H9 (cell line): Measurements from ENCODE around the gene GUCY2D. TPM values are rescaled to one million over a fixed set of nuclear protein-coding genes. Genes with fewer than 3 reads are reported as not detected.

Experiments used
- DNase-seq: peaks from one replicate; pipeline ENCODE4 v3.0.0-alpha.2; 2017
- H2AFZ ChIP-seq: one replicate; pipeline ENCODE4 v1.6.1; 2013; ENCODE audit warnings: mild to moderate bottlenecking, low read length, control low read depth, moderate library complexity
- H2AK5ac ChIP-seq: 2 replicates; pipeline ENCODE4 v1.6.1; 2013; ENCODE audit warnings: low read length, control low read depth, mixed read lengths; ENCODE audit not compliant: insufficient read length
- H2BK120ac ChIP-seq: one replicate; pipeline ENCODE4 v1.6.1; 2013; ENCODE audit warnings: low read depth, mild to moderate bottlenecking, low read length, control low read depth, inconsistent platforms; ENCODE audit not compliant: poor library complexity, severe bottlenecking
- H2BK12ac ChIP-seq: 2 replicates; pipeline ENCODE4 v1.6.1; 2013; ENCODE audit warnings: low read length, control low read depth, mixed read lengths, low read depth; ENCODE audit not compliant: insufficient read length
- H2BK15ac ChIP-seq: 2 replicates; pipeline ENCODE4 v1.6.1; 2013; ENCODE audit warnings: low read depth, low read length, control low read depth
- H2BK20ac ChIP-seq: one replicate; pipeline ENCODE4 v1.6.1; 2013; ENCODE audit warnings: low read depth, mild to moderate bottlenecking, low read length, control low read depth, inconsistent platforms; ENCODE audit not compliant: poor library complexity, severe bottlenecking
- H2BK5ac ChIP-seq: 2 replicates; pipeline ENCODE4 v1.6.1; 2013; ENCODE audit warnings: low read length, control low read depth, mixed read lengths; ENCODE audit not compliant: insufficient read length
- H3K14ac ChIP-seq: 2 replicates; pipeline ENCODE4 v1.6.1; 2013; ENCODE audit warnings: low read length, control low read depth; ENCODE audit not compliant: insufficient read depth
- H3K18ac ChIP-seq: 2 replicates; pipeline ENCODE4 v1.6.1; 2013; ENCODE audit warnings: low read depth, mild to moderate bottlenecking, mixed read lengths, low read length, control low read depth; ENCODE audit not compliant: insufficient read length
- H3K23ac ChIP-seq: 2 replicates; pipeline ENCODE4 v1.6.1; 2013; ENCODE audit warnings: low read length, control low read depth, mixed read lengths, low read depth; ENCODE audit not compliant: insufficient read length
- H3K23me2 ChIP-seq: 2 replicates; pipeline ENCODE4 v1.6.1; 2013; ENCODE audit warnings: low read depth, mild to moderate bottlenecking, mixed read lengths, low read length, control low read depth; ENCODE audit not compliant: insufficient read length, poor library complexity, severe bottlenecking
- H3K27ac ChIP-seq: 2 replicates; pipeline ENCODE4 v1.5.1; 2013; ENCODE audit warnings: low read length, control low read depth, mixed read lengths, low read depth; ENCODE audit not compliant: insufficient read length
- H3K27me3 ChIP-seq: 2 replicates; pipeline ENCODE4 v1.6.1; 2013; ENCODE audit warnings: low read length, control low read depth, inconsistent platforms; ENCODE audit not compliant: insufficient read depth
- H3K4ac ChIP-seq: 2 replicates; pipeline ENCODE4 v1.6.1; 2013; ENCODE audit warnings: low read depth, mild to moderate bottlenecking, control low read depth, inconsistent platforms, low read length, moderate library complexity
- H3K4me1 ChIP-seq: 2 replicates; pipeline ENCODE4 v1.6.1; 2013; ENCODE audit warnings: low read length, control low read depth, inconsistent platforms; ENCODE audit not compliant: insufficient read depth
- H3K4me2 ChIP-seq: 2 replicates; pipeline ENCODE4 v1.6.1; 2013; ENCODE audit warnings: low read length, control low read depth, mixed read lengths; ENCODE audit not compliant: insufficient read length, insufficient read depth
- H3K56ac ChIP-seq: 2 replicates; pipeline ENCODE4 v1.6.1; 2013; ENCODE audit warnings: low read depth, mild to moderate bottlenecking, mixed read lengths, low read length, control low read depth; ENCODE audit not compliant: insufficient read length
- H3K79me1 ChIP-seq: 2 replicates; pipeline ENCODE4 v1.6.1; 2013; ENCODE audit warnings: low read depth, mild to moderate bottlenecking, moderate library complexity, low read length, control low read depth, inconsistent platforms; ENCODE audit not compliant: insufficient read depth, poor library complexity, severe bottlenecking
- H3K79me2 ChIP-seq: 2 replicates; pipeline ENCODE4 v1.6.1; 2013; ENCODE audit warnings: low read length, control low read depth, inconsistent platforms; ENCODE audit not compliant: insufficient read depth
- H3K9ac ChIP-seq: 2 replicates; pipeline ENCODE4 v1.6.1; 2013; ENCODE audit warnings: low read length, control low read depth, mixed read lengths; ENCODE audit not compliant: insufficient read length; ENCODE audit errors: extremely low read depth
- H3K9me3 ChIP-seq: one replicate; pipeline ENCODE4 v1.6.1; 2013; ENCODE audit warnings: low read depth, low read length, inconsistent platforms; ENCODE audit not compliant: control insufficient read depth
- H3T11ph ChIP-seq: one replicate; pipeline ENCODE4 v1.6.1; 2013; ENCODE audit warnings: mild to moderate bottlenecking, low read length, control low read depth, inconsistent platforms
- H4K20me1 ChIP-seq: one replicate; pipeline ENCODE4 v1.6.1; 2013; ENCODE audit not compliant: control insufficient read depth, insufficient read length, insufficient read depth
- H4K5ac ChIP-seq: 2 replicates; pipeline ENCODE4 v1.6.1; 2013; ENCODE audit warnings: low read depth, mild to moderate bottlenecking, mixed read lengths, low read length, control low read depth; ENCODE audit not compliant: insufficient read length
- H4K8ac ChIP-seq: replicated peaks from 2 replicates; pipeline ENCODE4 v1.6.1; 2013; ENCODE audit warnings: low read length, control low read depth, mixed read lengths, low read depth; ENCODE audit not compliant: insufficient read length
- H4K91ac ChIP-seq: 2 replicates; pipeline ENCODE4 v1.6.1; 2013; ENCODE audit warnings: low read depth, mild to moderate bottlenecking, moderate library complexity, mixed read lengths, low read length, control low read depth; ENCODE audit not compliant: insufficient read length
- H3K27ac Mint-ChIP-seq, 3 experiments: 2 replicates in 2 of 3; 3 replicates in 1 of 3; pipeline ENCODE4 v1.8.0; 2020 to 2021; ENCODE audit warnings: mixed read lengths in 3 of 3, mild to moderate bottlenecking in 1 of 3, moderate library complexity in 1 of 3
- H3K27me3 Mint-ChIP-seq: 2 replicates; pipeline ENCODE4 v1.8.0; 2021; ENCODE audit warnings: low read depth, mild to moderate bottlenecking, moderate library complexity, mixed read lengths
- H3K36me3 Mint-ChIP-seq, 3 experiments: 2 replicates in 2 of 3; 3 replicates in 1 of 3; pipeline ENCODE4 v1.8.0; 2020 to 2021; ENCODE audit warnings: low read depth in 3 of 3, mixed read lengths in 3 of 3; ENCODE audit not compliant: insufficient read depth in 1 of 3
- H3K4me1 Mint-ChIP-seq, 2 experiments: 2 replicates each; pipeline ENCODE4 v1.8.0; 2020; ENCODE audit warnings: mixed read lengths in 2 of 2
- H3K4me3 Mint-ChIP-seq, 2 experiments: 2 replicates in 1 of 2; 3 replicates in 1 of 2; pipeline ENCODE4 v1.8.0; 2020 to 2021; ENCODE audit warnings: mild to moderate bottlenecking in 2 of 2, mixed read lengths in 2 of 2, moderate library complexity in 1 of 2
- H3K9me3 Mint-ChIP-seq, 2 experiments: 2 replicates in 1 of 2; 3 replicates in 1 of 2; pipeline ENCODE4 v1.8.0; 2020; ENCODE audit warnings: mild to moderate bottlenecking in 2 of 2, mixed read lengths in 2 of 2, moderate library complexity in 1 of 2
- WGBS: extraction: QIAGEN DNeasy Blood & Tissue Kit; methylation state at CpG from one replicate; pipeline ENCODE4 v1.1.7; 2013; ENCODE audit warnings: missing lambda C conversion rate, low lambda C conversion rate, mixed read lengths; ENCODE audit not compliant: insufficient read length; ENCODE audit errors: extremely low coverage; 5-methylcytosine and 5-hydroxymethylcytosine counted together
- total RNA-seq: library from RNA; stranded (reverse); gene quantifications from 2 replicates; pipeline ENCODE4 v1.2.1, GENCODE V29; 2021
- TF ChIP-seq, protein P1 (sequence below): fragments of 200-600 bp; sonication (generic); conservative IDR thresholded peaks from 3 replicates; pipeline ENCODE4 v1.8.0; 2021; ENCODE audit warnings: antibody characterized with exemption, mild to moderate bottlenecking

Gene GUCY2D
- total RNA-seq, 1 experiment from 2014 or later = 0.15 TPM

GRCh38 chr17:8052256-8053252 lies 50.1 kb downstream of the GUCY2D start:
- no peak overlapping the region for H2BK12ac ChIP-seq
- H3K9ac ChIP-seq = no peak overlapping the region
- no peaks in the 10 kb centered on the region for H3K9me3 ChIP-seq
- Mint-ChIP-seq H3K36me3 (no peaks in the 10 kb centered on the region), H3K4me1 (peaks cover 0 to 5% of the 10 kb centered on the region in 2 experiments; a peak in 1 of 4 replicates), H3K27ac (no peak overlapping the region), H3K27me3 (peaks cover 33% of the 10 kb centered on the region), H3K4me3 (no peak overlapping the region), H3K9me3 (no peaks in the 10 kb centered on the region)
- H3K27ac ChIP-seq = no peak overlapping the region
- TF ChIP-seq, protein P1, sequence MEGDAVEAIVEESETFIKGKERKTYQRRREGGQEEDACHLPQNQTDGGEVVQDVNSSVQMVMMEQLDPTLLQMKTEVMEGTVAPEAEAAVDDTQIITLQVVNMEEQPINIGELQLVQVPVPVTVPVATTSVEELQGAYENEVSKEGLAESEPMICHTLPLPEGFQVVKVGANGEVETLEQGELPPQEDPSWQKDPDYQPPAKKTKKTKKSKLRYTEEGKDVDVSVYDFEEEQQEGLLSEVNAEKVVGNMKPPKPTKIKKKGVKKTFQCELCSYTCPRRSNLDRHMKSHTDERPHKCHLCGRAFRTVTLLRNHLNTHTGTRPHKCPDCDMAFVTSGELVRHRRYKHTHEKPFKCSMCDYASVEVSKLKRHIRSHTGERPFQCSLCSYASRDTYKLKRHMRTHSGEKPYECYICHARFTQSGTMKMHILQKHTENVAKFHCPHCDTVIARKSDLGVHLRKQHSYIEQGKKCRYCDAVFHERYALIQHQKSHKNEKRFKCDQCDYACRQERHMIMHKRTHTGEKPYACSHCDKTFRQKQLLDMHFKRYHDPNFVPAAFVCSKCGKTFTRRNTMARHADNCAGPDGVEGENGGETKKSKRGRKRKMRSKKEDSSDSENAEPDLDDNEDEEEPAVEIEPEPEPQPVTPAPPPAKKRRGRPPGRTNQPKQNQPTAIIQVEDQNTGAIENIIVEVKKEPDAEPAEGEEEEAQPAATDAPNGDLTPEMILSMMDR = no peak
- WGBS = 100% methylated on average over 2 of the region's 6 CpGs
- H3K14ac ChIP-seq = no peak overlapping the region
- H2BK5ac ChIP-seq = no peak overlapping the region
- H2BK20ac ChIP-seq = no peak overlapping the region
- no peaks in the 10 kb centered on the region for H3K4me1 ChIP-seq
- no peak overlapping the region for H4K91ac ChIP-seq
- no peak overlapping the region for H4K8ac ChIP-seq
- no peak overlapping the region for H2BK120ac ChIP-seq
- H3K23ac ChIP-seq = no peak overlapping the region
- no peaks in the 10 kb centered on the region for H3K79me2 ChIP-seq
- H3K23me2 ChIP-seq = no peaks in the 10 kb centered on the region
- H3K27me3 ChIP-seq = no peaks in the 10 kb centered on the region
- H4K20me1 ChIP-seq = no peaks in the 10 kb centered on the region
- no peak for DNase-seq
- H3K18ac ChIP-seq = no peak overlapping the region
- no peak overlapping the region for H2AK5ac ChIP-seq
- no peak overlapping the region for H3T11ph ChIP-seq
- no peaks in the 10 kb centered on the region for H3K79me1 ChIP-seq
- H2AFZ ChIP-seq = no peak overlapping the region
- H3K4ac ChIP-seq = no peak overlapping the region
- no peak overlapping the region for H3K56ac ChIP-seq
- H3K4me2 ChIP-seq = no peak overlapping the region
- H2BK15ac ChIP-seq = no peak overlapping the region
- H4K5ac ChIP-seq = no peak overlapping the region
